ENCODE data around the gene CIAO3. TPM values are rescaled to one million over a fixed set of nuclear protein-coding genes. Genes with fewer than 3 reads are reported as not detected.
A peak's percentile ranks its signal among the peaks of the same experiment; 100 is the strongest.
"Not testable (repeated sequence)": the region's sequence is repeated elsewhere in the genome, so short reads cannot be mapped to it uniquely, and the experiment has no call there.

CIAO3 gene
- total and polyA plus RNA-seq, 5 donors, result 21.5 to 31.3 (median 23.9) TPM

GRCh38 chr16:694863-695354 lies 45.9 kb downstream of the CIAO3 start:
- intact Hi-C loops (cut with DNase I), result no loop called here
- Histone ChIP-seq H3K4me3 (ENCODE audit: low read length) (peak overlapping the region; percentile 8), H3K4me1 (ENCODE audit: control insufficient read depth, insufficient read depth, low read length) (peaks cover 6% of the 10 kb centered on the region), H3K9me3 (ENCODE audit: control insufficient read depth, low read length) (no peaks in the 10 kb centered on the region), H3K27ac (ENCODE audit: low read length) (no peak overlapping the region), H3K27me3 (ENCODE audit: control insufficient read depth, insufficient read depth) (no peaks in the 10 kb centered on the region)
- ATAC-seq (no peak), DNase-seq (no peak)
- WGBS, result 1% methylated on average over 37 of the region's 37 CpGs

DNA sequence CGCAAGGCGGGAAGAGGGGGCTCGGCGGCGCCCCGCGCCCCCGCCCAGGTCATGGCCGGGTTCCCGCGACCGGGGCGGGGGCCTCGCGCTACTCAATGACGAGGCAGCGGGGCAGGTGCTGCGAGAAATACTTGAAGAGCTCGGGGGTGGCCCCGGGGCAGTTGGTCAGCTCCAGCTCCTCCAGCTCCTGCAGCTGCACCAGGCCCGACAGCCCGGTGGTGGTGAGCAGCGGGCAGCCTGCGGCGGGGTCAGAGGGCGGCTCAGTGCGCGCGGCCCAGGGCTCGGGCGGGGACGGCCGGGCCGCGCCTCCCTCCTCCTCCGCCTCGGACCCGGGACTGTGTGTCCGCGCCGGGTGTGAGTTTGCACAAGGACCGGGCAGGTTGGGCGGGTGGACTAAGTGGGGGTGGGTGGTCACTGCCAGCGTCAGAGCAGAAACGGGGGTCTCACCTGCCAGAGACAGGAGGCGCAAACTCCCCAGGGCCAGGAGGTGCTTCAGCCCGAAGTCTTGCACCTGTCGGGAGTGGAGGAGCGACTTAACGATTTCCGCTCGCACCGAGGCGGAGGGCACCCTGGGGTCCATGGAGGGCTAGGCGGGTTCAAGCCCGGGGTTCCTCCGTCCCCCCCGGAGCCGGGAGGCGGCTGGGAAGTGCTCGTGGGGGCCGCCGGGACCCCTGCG lies 46.5 kb downstream of the CIAO3 start:
- H3K4me1 ChIP-seq (ENCODE audit: control insufficient read depth, insufficient read depth, low read length), result peaks cover 9% of the 10 kb centered on the region
- DNase-seq (no peak), ATAC-seq (no peak)
- H3K4me3 ChIP-seq (ENCODE audit: low read length), result no peak overlapping the region
- no peak overlapping the region for H3K27ac ChIP-seq (ENCODE audit: low read length)
- H3K27me3 ChIP-seq (ENCODE audit: control insufficient read depth, insufficient read depth), result no peaks in the 10 kb centered on the region
- no peaks in the 10 kb centered on the region for H3K9me3 ChIP-seq (ENCODE audit: control insufficient read depth, low read length)
- intact Hi-C loops (cut with DNase I), result no loop called here
- 3% methylated on average over 61 of the region's 64 CpGs for WGBS

- no peak overlapping the region for H3K27ac ChIP-seq (ENCODE audit: low read length)
- H3K4me3 ChIP-seq (ENCODE audit: low read length), result no peak overlapping the region
- DNase-seq (no peak), ATAC-seq (no peak)
- H3K4me1 ChIP-seq (ENCODE audit: control insufficient read depth, insufficient read depth, low read length), result peaks cover 10% of the 10 kb centered on the region
- no peaks in the 10 kb centered on the region for H3K9me3 ChIP-seq (ENCODE audit: control insufficient read depth, low read length)
- intact Hi-C loops (cut with DNase I), result no loop called here
- 9% methylated on average over 36 of the region's 37 CpGs for WGBS
- no peaks in the 10 kb centered on the region for H3K27me3 ChIP-seq (ENCODE audit: control insufficient read depth, insufficient read depth)
Measured at GRCh38 chr16:693766-694165, 47.0 kb downstream of the CIAO3 start.

DNA sequence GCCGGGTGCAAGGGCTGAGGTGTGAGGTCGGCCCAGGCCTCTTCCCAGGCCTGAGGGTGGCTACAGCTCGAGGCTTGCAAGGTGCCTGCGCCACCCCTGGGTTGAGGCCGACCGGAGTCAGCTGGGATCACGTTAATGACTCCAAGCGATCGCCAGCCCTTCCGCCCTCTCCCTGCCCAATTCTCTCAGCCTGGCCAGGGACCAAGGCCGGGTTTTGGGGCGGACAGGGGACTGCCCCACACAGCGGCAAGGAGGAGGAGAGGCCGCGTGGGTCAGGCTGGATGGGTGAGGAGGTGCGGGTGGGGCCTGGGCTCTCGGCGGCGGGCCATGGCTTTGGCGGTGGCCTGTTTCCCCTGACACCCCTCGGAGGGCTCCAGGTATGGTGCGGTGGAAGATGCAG lies 47.4 kb downstream of the CIAO3 start:
- no peaks in the 10 kb centered on the region for H3K27me3 ChIP-seq (ENCODE audit: control insufficient read depth, insufficient read depth)
- no peak overlapping the region for H3K4me3 ChIP-seq (ENCODE audit: low read length)
- WGBS, result 39% methylated on average over 22 of the region's 22 CpGs
- H3K4me1 ChIP-seq (ENCODE audit: control insufficient read depth, insufficient read depth, low read length), result peaks cover 10% of the 10 kb centered on the region
- DNase-seq, result no peak
- no peaks in the 10 kb centered on the region for H3K9me3 ChIP-seq (ENCODE audit: control insufficient read depth, low read length)
- no peak for ATAC-seq
- intact Hi-C loops (cut with DNase I), result no loop called here
- no peak overlapping the region for H3K27ac ChIP-seq (ENCODE audit: low read length)

DNA sequence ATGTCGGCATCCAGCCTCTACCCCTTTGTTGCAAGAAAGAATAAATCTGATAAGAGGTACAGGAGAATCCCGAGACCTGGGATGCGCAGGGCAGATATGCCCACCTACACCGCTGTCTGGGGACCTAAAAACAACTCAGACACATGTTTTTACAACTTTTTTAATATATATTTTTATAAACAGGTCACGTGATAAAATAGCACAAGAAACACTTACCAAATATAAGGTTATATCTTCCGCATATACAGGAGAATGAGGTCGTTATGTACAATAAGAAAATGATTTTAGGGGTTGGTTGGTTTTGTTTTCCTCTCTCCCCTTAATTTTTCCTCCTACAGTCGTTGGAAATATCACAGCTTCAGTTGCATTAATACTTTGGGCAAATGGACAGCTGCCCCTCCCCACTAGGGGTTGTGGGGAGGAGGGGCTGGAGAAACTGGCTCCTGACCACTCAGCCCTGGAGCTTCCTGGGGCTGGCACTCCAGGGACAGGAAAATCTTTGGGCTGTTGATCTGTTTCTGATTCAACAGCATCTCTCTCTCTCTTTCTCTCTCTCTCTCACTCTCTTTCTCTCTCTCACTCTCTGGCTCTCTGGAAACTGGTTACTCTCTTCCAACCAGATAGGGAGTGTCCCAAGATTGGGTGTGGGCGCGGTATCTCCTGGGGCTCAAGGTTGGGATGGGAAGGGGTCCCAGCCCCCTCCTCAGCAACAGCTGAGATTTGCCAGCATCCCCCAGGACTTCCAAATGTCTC lies 48.3 kb downstream of the CIAO3 start:
- intact Hi-C loops (cut with DNase I), result no loop called here
- ATAC-seq (no peak), DNase-seq (no peak)
- H3K9me3 ChIP-seq (ENCODE audit: control insufficient read depth, low read length), result no peaks in the 10 kb centered on the region
- no peaks in the 10 kb centered on the region for H3K27me3 ChIP-seq (ENCODE audit: control insufficient read depth, insufficient read depth)
- 65% methylated on average over 10 of the region's 10 CpGs for WGBS
- peaks cover 10% of the 10 kb centered on the region for H3K4me1 ChIP-seq (ENCODE audit: control insufficient read depth, insufficient read depth, low read length)
- H3K27ac ChIP-seq (ENCODE audit: low read length), result no peak overlapping the region
- H3K4me3 ChIP-seq (ENCODE audit: low read length), result no peak overlapping the region

DNA sequence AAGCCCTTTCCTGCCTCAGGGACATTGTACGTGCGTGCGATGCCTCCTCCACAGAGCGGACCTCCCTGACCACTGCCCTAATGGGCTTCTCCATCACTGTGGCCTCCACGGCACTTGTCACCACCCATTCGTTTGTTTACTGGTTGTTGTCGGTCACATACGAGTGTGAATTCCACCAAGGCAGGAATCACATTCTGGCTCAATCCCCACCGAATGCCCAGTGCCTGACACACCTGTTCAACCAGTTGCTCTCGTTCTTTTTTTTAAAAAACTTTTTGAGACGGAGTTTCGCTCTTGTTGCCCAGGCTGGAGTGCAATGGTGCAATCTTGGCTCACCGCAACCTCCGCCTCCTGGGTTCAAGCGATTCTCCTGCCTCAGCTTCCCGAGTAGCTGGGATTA lies 49.6 kb downstream of the CIAO3 start:
- H3K4me3 ChIP-seq (ENCODE audit: low read length); H3K27ac ChIP-seq (ENCODE audit: low read length); ATAC-seq; H3K9me3 ChIP-seq (ENCODE audit: control insufficient read depth, low read length); H3K27me3 ChIP-seq (ENCODE audit: control insufficient read depth, insufficient read depth); intact Hi-C loops (cut with DNase I); DNase-seq: not testable (repeated sequence)
- H3K4me1 ChIP-seq (ENCODE audit: control insufficient read depth, insufficient read depth, low read length), result peaks cover 10% of the 10 kb centered on the region
- 90% methylated on average over 16 of the region's 16 CpGs for WGBS

GRCh38 chr16:689175-689897 lies 51.5 kb downstream of the CIAO3 start:
- H3K27me3 ChIP-seq (ENCODE audit: control insufficient read depth, insufficient read depth), result no peaks in the 10 kb centered on the region
- peaks cover 5% of the 10 kb centered on the region for H3K4me1 ChIP-seq (ENCODE audit: control insufficient read depth, insufficient read depth, low read length)
- ATAC-seq (no peak), DNase-seq (no peak)
- H3K27ac ChIP-seq (ENCODE audit: low read length), result peak overlapping the region; percentile 61
- intact Hi-C loops (cut with DNase I), result no loop called here
- 84% methylated on average over 26 of the region's 26 CpGs for WGBS
- peak overlapping the region; percentile 77 for H3K4me3 ChIP-seq (ENCODE audit: low read length)
- H3K9me3 ChIP-seq (ENCODE audit: control insufficient read depth, low read length), result no peaks in the 10 kb centered on the region

DNA sequence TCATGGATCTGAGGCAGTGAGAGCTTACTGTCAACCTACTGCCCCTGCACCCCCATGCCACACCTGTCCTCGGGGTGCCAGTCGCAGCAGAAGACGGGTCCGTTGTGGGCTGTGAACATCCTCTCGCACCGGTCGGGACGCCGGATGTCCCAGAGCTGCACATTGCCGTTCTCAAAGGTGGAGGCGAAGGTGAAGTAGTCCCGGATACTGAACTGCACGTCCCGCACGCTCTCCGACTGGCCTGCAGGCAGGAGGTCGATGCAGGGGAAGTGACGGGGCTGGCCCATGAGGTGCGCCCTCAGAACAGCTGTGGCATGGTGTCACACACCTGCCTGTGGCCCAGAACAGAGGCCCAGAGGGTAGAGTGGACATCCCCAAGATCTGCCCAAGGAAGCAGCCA lies 53.3 kb downstream of the CIAO3 start:
- peaks cover 5% of the 10 kb centered on the region for H3K4me1 ChIP-seq (ENCODE audit: control insufficient read depth, insufficient read depth, low read length)
- no peak overlapping the region for H3K27ac ChIP-seq (ENCODE audit: low read length)

DNA sequence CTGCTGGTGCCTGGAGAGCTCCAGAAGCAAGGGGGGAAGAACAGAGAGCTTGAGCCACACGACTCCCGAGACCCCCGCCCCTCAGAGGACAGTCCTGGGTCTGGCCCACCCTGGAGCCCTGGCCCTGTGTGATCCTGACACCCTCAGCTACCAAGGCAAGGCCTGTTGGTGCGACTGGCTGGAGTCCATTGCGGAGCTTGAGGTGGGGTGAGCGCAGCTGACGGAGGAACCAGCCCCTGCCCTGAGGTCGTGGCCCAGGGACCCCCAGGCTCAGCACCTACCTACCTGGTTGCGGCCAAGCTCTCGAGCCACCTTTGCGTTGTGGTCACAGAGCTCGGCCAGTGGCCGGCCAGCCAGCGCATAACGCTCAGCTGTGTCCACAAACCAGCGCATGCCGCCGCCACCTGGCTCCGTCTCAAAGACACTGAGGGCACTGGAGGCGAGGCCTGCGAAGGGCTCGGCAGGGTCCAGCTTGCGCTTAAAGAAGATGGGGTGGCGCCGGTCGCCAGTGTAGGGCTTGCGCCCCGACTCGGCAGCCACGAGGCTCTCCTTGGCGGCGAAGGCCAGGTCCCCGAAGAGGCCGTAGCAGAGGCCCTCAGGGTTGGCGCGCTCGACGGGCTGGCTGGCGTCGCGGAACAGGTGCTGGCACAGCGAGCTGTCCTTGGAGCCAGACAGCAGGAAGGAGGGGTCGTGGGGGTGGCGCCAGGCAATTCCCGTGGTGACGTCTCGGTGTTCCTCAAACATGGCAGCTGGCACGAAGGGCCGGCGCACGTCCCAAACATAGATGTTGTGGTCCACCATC lies 54.1 kb downstream of the CIAO3 start:
- WGBS, result 94% methylated on average over 51 of the region's 51 CpGs
- no peaks in the 10 kb centered on the region for H3K9me3 ChIP-seq (ENCODE audit: control insufficient read depth, low read length)
- no peak for ATAC-seq
- intact Hi-C loops (cut with DNase I), result no loop called here
- DNase-seq, result no peak
- no peak overlapping the region for H3K27ac ChIP-seq (ENCODE audit: low read length)
- H3K4me3 ChIP-seq (ENCODE audit: low read length), result no peak overlapping the region
- peaks cover 6% of the 10 kb centered on the region for H3K4me1 ChIP-seq (ENCODE audit: control insufficient read depth, insufficient read depth, low read length)
- no peaks in the 10 kb centered on the region for H3K27me3 ChIP-seq (ENCODE audit: control insufficient read depth, insufficient read depth)

More for the DNA sequence above, 53.3 kb downstream of the CIAO3 start:
- whole genome bisulfite sequencing, result 91% methylated on average over 19 of the region's 19 CpGs
- ATAC-seq (no peak), DNase-seq (no peak)
- no peaks in the 10 kb centered on the region for H3K27me3 ChIP-seq (ENCODE audit: control insufficient read depth, insufficient read depth)
- no peak overlapping the region for H3K4me3 ChIP-seq (ENCODE audit: low read length)
- intact Hi-C loops (cut with DNase I), result no loop called here
- no peaks in the 10 kb centered on the region for H3K9me3 ChIP-seq (ENCODE audit: control insufficient read depth, low read length)

- ATAC-seq (no peak), DNase-seq (peak in 1 of 3 donors; percentile 78)
- H3K27me3 ChIP-seq (ENCODE audit: control insufficient read depth, insufficient read depth), result no peaks in the 10 kb centered on the region
- no peak overlapping the region for H3K4me3 ChIP-seq (ENCODE audit: low read length)
- WGBS, result 68% methylated on average over 10 of the region's 10 CpGs
- intact Hi-C loops (cut with DNase I), result no loop called here
- H3K27ac ChIP-seq (ENCODE audit: low read length), result no peak overlapping the region
- peaks cover 12% of the 10 kb centered on the region for H3K4me1 ChIP-seq (ENCODE audit: control insufficient read depth, insufficient read depth, low read length)
- no peaks in the 10 kb centered on the region for H3K9me3 ChIP-seq (ENCODE audit: control insufficient read depth, low read length)
Measured at GRCh38 chr16:685967-686366, 54.8 kb downstream of the CIAO3 start.
